ENCODE measurements around the gene CASK.

CASK gene

GRCh38 chrX:41522081-41522480 is 401.3 kb downstream of the CASK start:
- no peak for TF ChIP-seq CTCF (IDR thresholded peaks at IDR 0.05; ENCODE audit: insufficient read depth, low read depth, low read length, missing control alignments)
- no peak overlapping the region for H3K4me3 ChIP-seq (ENCODE audit: low read length)
- DNase-seq (ENCODE audit: low read depth): peak; percentile 5

GRCh38 chrX:41519468-41519867 is 403.9 kb downstream of the CASK start:
- no peak for TF ChIP-seq CTCF (IDR thresholded peaks at IDR 0.05; ENCODE audit: insufficient read depth, low read depth, low read length, missing control alignments)
- no peak overlapping the region for H3K4me3 ChIP-seq (ENCODE audit: low read length)
- DNase-seq (ENCODE audit: low read depth): no peak

GRCh38 chrX:41518841-41519220 is 404.5 kb downstream of the CASK start:
- TF ChIP-seq CTCF (IDR thresholded peaks at IDR 0.05; ENCODE audit: insufficient read depth, low read depth, low read length, missing control alignments): no peak
- no peak for DNase-seq (ENCODE audit: low read depth)
- H3K4me3 ChIP-seq (ENCODE audit: low read length): no peak overlapping the region

- no peak for TF ChIP-seq CTCF (IDR thresholded peaks at IDR 0.05; ENCODE audit: insufficient read depth, low read depth, low read length, missing control alignments)
- no peak for DNase-seq (ENCODE audit: low read depth)
- H3K4me3 ChIP-seq (ENCODE audit: low read length): no peak overlapping the region
Observed at GRCh38 chrX:41518127-41518840, 405.1 kb downstream of the CASK start.

GRCh38 chrX:41516999-41517765 is 406.2 kb downstream of the CASK start:
- DNase-seq (ENCODE audit: low read depth): no peak
- TF ChIP-seq CTCF (IDR thresholded peaks at IDR 0.05; ENCODE audit: insufficient read depth, low read depth, low read length, missing control alignments): no peak
- H3K4me3 ChIP-seq (ENCODE audit: low read length): no peak overlapping the region

GRCh38 chrX:41516456-41516855 is 406.9 kb downstream of the CASK start:
- TF ChIP-seq CTCF (IDR thresholded peaks at IDR 0.05; ENCODE audit: insufficient read depth, low read depth, low read length, missing control alignments): no peak
- no peak overlapping the region for H3K4me3 ChIP-seq (ENCODE audit: low read length)
- DNase-seq (ENCODE audit: low read depth): no peak
